ENCODE data around the gene ULK1.
A peak's percentile ranks its signal among the peaks of the same experiment; 100 is the strongest.
"Not testable (repeated sequence)": the region's sequence is repeated elsewhere in the genome, so short reads cannot be mapped to it uniquely, and the experiment has no call there.

The ULK1 gene

DNA sequence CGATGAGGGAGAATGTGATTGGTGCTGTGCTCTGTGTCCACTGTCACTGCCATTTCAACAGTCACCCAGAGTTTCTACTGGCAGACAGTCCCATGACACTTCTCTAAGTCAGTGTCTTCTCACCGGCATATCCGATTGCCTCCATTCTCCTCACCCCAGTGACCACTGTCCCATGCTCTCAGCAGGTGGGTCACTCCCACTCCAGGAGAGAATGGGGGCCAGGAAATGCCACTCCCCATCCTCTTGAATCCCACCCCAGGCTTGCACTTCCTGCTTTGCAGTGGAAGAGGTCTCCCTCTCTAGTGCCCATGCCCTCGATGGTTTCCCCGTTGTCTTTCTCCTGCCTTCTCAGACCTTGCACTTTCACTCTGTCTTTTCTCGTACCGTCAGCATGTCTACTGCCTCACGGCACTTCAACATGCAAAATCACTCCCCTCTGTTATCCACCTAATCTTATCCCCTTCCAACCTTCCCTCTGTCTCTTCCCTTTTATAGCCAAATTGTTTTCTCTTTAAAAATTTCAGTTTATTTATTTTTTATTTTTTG is 53.1 kb downstream of the ULK1 start:
- no peak for DNase-seq

DNA sequence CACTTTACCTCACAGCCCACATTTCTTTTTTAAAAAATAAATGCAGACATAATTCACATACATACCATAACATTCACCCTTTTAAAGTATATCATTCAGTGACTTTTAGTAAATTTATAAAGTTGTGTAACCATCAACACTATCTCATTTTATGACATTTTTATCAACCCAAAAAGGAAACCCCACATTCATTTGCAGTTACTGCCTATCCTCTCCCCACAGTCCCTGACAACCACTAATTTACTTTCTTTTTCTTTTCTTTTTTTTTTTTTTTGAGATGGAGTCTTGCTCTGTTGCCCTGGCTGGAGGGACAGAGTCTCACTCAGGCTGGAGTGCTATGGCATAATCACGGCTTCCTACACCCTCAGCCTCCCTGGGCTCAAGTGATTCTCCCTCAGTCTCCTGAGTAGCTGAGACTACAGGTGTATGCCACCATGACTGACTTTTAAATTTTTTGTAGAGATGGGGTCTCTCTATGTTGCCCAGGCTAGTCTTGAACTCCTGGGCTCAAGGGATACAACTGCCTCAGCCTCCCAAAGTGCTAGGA is 53.8 kb downstream of the ULK1 start:
- no peak for DNase-seq

DNA sequence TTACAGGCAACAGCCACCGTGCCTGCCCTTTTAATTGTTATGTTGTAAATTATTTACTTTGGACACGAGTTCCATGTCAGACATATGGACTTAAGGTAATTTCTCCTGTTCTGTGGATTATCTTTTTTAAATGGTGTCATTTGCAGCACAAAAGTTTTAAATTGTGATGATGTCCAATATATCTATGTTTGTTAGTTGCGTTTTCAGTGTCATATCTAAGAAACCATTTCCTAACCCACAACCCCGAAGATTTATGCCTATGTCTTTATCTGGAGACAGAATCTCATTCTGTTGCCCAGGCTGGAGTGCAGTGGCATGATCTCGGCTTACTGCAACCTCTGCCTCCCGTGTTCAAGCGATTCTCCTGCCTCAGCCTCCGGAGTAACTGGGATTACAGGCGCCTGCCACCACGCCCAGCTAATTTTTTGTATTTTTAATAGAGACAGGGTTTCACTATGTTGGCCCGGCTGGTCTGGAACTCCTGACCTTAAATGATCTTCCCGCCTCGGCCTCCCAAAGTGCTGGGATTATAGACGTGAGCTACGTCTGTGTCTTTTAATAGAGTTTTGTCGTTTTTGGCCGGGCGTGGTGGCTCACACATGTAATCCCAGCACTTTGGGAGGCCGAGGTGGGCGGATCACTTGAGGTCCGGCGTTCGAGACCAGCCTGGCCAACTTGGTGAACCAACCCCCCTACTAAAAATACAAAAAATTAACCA is 54.5 kb downstream of the ULK1 start:
- DNase-seq: not testable (repeated sequence)

DNA sequence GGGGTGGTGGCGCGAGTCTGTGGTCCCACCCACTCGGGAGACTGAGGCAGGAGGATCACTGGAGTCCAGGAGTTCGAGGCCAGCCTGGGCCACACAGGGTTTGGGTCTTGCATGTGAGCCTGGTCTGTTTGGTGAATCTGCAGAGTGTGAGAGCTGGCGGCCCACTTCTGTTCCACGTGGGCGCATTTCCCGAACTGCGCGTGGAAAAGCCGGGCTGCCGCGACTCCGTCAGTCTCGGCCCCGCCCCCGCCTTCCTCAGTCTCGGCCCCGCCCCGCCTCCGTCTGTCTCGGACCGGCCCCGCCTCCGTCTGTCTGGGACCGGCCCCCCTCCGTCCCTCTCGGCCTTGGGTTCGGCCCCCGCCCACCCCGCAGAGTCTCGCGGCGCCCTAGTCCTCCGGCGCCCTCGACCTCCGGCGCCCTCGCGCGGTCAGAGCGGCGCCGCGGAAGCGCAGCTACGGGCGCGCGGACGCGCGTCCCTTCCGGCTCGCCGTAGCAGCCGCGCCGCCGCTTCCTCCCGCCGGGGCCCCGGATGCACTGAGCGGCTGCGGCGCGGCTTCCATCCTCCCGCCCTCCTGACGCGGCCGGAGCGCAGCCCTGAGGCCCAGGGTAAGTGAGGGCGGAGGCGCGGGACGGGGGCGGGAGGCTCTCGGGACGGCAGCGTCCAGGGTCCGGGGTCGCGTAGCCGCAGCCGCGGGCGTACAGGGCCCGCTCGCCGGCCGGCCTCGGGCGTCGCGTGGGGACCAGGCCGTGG is 55.2 kb downstream of the ULK1 start, which contains the start of gene EP400:
EP400 (plus strand) TSS at position 512 of the 751 bp plus-strand sequence. CDS start 10,678 bp downstream, outside the sequence.
- DNase-seq: peak; percentile 36

DNA sequence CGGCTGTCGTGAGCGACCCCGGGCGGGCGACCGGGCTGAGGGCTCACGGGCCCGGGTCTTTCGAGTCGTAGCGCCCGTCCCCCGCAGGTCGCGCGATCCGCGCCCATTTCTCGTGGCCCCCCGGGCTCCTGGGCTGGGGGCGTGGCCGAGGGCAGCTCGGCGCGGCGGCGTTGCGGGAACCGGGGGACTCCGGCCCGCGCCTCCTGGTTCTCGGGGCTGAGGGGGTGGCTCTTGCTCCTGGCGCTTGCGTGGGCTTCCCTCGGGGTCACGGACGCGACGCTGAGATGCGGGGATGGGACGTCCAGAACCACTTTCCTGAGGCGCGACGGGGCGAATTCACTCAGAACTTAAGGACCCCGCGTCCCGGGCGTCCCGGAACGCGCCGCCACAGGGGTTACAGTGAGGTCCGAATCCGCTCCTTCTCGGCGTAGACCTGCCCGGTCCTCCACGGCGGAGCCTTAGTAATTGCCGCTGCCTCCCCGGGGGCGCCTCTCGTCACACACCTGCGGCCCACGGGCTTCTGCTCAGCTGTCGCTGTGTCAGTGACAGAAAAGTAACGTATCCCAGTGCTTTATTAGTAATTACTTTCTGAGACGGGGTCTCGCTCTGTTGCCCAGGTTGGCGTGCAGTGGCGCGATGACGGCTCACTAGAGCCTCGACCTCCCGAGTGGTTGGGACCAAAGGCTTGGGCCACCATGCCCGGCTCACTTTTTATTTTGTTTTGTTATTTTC is 55.9 kb downstream of the ULK1 start:
- no peak for DNase-seq

DNA sequence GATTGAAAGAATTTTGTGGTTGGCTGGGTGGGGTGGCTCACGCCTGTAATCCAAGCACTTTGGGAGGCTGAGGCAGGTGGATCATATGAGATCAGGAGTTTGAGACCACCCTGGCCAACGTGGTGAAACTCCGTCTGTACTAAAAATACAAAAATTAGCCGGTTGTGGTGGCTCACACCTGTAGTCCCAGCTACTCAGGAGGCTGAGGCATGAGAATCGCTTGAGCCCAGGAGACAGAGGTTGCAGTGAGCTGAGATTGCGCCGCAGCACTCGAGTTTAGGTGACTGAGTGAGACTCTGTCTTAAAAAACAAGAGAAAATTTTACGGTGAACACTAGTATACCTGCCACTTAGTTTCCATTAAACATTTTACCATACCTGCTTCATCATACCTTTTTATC is 59.4 kb downstream of the ULK1 start:
- DNase-seq: not testable (repeated sequence)

DNA sequence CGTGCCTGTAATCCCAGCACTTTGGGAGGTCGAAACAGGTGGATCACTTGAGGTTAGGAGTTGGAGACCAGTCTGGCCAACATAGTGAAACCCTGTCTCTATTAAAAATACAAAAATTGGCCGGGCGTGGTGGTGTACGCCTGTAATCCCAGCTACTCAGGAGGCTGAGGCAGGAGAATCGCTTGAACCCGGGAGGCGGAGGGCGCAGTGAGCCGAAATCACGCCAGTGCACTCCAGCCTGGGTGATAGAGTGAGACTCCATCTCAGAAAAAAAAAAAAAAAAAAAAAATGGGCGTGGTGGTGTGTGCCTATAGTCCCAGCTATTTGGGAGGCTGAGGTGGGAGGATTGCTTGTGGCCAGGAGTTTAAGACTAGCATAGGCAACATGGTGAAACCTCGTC is 60.0 kb downstream of the ULK1 start:
- DNase-seq: not testable (repeated sequence)

DNA sequence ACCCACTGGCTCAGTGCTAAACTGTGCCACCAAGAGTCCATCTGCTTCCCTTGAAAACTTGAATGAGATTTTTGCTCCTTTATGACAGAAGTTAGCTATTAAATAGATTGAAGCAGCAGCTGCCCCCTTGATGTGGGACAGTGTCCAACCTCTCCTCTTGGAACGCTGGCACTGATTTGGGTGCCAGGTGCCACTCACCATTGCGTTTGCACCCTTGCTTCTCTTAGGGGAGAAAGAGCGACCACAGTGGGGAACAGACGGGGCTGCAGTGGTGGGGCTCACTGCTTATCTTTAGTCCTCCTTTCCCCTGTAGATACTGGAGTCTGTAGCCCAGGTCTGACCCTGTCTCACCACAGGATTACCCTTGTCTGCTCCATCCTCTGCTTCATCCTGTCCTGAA is 64.7 kb downstream of the ULK1 start:
- no peak for DNase-seq

DNA sequence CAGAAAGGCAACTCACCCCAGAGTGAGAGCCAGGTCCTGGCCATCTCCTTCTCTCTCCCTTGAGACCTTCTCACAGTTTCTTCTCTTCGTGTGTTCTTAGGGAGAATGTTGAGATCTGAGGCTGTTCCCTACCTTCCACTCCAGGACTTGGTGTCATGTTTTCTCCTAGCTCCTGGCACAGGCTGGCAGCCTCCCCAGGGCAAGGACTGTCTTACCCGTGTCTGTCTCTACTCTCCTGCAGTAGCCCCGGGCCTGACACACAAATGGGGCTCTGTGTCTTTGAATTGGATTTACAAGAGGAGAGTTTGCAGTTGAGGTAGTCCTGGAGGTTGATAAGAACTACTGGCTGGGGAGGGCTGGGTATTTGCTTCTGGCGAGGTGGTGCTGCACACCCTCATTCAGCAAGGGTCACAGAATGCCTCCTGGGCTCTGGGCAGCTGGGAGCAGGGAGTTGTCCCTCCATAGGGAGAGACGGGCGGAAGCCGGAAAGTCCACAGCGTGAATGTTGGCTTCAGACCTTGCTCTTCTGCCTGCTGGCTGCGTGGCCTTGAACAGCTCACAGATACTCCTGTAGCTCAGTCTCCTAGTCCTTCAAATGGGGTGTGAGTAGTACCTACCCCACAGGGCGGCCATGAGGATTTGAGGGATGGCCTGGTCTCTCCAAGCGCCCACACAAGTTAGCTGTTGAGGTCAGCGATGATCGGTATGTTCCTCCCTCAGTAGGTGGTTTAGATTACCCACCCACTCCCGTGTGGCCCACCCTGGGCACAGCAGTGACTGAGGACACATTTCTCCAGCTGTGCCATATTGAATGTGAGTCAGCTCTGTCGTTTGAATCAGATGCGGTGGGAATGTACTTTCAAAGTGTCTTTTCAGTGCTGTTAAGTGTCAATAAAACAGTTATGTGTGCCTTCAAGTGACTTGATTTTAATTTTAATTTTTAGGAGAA is 65.5 kb downstream of the ULK1 start:
- DNase-seq: no peak

DNA sequence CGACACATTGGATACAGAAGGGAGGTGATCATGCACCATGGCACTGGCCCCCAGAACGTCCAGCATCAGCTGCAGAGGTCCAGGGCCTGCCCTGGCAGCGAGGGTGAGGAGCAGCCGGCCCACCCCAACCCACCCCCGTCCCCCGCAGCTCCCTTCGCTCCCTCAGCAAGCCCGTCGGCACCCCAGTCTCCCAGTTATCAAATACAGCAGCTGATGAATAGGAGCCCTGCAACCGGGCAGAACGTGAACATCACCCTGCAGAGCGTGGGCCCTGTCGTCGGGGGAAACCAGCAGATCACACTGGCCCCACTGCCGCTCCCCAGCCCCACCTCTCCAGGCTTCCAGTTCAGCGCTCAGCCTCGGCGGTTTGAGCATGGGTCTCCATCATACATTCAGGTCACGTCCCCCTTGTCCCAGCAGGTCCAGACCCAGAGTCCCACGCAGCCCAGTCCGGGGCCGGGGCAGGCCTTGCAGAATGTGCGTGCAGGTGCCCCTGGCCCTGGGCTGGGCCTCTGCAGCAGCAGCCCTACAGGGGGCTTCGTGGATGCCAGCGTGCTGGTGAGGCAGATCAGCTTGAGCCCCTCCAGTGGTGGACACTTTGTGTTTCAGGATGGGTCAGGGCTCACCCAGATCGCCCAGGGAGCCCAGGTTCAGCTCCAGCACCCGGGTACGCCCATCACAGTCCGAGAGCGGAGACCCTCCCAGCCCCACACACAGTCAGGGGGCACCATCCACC is 66.3 kb downstream of the ULK1 start:
- not testable (repeated sequence) for DNase-seq

DNA sequence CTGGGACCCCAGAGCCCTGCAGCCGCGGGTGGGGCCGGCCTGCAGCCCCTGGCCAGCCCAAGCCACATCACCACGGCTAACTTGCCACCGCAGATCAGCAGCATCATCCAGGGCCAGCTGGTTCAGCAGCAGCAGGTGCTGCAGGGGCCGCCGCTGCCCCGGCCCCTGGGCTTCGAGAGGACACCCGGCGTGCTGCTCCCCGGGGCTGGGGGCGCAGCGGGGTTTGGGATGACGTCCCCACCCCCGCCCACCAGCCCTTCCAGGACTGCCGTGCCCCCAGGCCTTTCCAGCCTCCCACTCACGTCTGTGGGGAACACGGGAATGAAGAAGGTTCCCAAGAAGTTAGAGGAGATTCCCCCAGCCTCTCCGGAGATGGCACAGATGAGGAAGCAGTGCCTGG is 66.9 kb downstream of the ULK1 start:
- not testable (repeated sequence) for DNase-seq

DNA sequence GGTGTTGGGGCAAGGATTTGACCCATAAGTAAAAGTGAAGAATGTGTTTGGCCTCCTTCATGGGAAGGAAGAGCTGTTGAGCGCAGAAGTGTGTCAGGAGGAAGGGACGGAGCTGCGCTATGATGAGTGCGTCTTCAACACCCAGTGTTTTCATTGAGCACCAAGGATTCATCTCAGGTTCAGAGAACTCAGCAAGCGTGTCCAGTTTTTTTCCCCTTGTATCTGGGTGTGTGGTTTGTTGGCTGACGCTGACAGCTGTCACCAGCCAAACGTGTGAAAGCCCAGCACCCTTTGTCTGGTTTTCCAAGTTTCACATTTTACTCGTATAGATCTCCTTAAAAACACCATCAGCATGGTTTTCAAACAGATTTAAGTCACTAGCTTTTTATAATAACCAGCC is 67.6 kb downstream of the ULK1 start:
- no peak for DNase-seq

DNA sequence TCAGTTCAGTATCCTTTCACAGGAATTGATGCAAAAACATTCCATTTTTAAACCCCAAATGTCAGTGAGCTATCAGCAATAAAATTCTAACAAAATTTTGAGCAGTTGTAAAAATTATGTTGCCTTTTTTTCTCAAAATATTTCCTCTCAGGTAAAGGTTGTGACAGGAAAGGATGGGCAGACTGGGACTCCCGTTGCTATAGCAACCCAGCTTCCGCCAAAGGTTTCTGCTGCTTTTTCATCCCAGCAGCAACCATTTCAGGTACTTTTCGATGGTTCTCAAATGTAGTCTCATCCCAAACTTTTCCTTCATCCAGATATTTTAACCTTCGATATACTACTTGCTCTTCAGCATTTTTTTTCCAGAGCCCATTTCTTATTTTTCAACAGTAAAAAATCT is 69.0 kb downstream of the ULK1 start:
- DNase-seq: no peak

DNA sequence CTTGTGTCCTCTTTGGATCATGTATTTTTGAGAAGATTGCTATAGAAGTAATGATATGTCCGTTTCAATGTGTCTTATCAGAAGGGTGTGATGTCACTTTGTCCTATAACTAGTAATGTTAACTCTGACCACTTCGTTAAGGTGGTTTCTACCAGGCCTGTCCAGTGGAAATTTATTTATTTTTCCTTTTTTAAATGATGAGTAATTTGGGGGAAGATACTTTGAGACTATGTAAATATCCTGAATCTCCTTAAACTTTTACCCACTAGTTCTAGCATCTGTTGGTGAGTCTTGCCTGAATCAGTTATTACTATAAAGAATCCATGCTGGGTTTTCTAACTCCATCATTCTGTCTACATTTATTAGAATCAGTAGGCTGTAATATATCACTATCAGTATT is 70.7 kb downstream of the ULK1 start:
- DNase-seq: no peak

DNA sequence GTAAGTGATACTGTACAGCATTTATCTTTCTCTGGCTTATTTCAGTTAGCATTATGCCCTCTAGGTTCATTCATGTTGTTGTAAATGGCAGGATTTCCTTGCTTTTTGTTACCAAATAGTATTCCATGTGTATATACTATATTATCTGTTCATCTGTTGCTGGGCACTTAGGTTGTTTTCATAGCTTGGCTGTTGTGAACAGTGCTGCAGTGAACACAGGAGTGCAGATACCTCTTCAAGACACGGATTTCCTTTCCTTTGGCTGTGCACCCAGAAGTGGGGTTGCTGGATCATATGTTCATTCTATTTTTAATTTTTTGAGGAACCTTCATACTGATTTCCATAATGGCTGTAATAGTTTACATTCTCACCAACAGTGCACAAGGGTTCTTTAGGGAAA is 76.8 kb downstream of the ULK1 start:
- no peak for DNase-seq
